SH-SY5Y (cell line): ENCODE measurements around the gene TNFRSF18.

Experiments
- GATA2 ChIP-seq: IDR thresholded peaks from 2 replicates; pipeline ENCODE4 v1.6.1; 2011; ENCODE audit warnings: mild to moderate bottlenecking, low read depth, low read length
- GATA3 ChIP-seq: IDR thresholded peaks from 2 replicates; pipeline ENCODE4 v1.6.1; 2011; ENCODE audit warnings: low read depth, mild to moderate bottlenecking, low read length, moderate library complexity

DNA sequence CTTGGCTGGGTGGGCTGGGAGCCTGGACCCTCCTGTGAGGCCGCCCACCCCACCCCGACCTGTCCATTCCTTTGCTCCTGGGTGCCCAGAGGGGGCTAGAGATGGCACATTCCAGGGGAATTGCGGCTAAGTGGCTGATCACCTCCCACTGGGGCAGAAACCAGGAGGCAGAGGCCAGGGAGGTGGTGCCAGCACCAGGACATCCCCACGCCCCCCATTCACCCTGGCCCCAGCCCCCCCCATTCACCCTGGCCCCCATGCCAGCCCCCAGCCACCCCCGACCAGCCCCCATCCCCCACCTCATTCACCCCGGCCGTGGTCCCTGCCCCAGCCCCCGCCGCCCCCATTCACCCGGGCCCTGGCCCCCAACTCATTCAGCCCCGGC lies 33.9 kb upstream of the TNFRSF18 start:
- TF ChIP-seq GATA2 = no peak
- TF ChIP-seq GATA3 = no peak
